ENCODE data around the gene ZNF750.

Gene ZNF750

DNA sequence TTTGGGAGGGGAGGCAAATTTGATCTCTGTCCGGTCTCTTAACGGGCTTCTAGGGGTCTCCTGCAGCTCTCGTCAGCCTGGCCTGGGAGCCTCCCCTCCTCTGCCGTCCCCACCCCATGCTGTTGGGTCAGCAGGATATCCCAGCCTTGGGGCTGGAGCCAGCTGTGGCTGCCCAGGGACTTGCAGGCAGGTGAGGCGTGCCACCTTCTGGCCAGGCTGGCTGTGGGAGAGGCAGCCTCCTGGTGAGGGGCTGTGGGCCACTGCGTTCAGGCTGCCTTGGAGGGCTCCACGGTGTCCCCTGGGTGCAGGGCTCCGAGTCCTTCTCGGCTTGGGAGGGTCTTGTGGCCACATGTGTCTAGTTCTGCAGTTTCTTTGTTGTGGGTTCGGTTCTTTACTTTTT lies 53.4 kb downstream of the ZNF750 start:
- TF ChIP-seq GATA3 (IDR thresholded peaks at IDR 0.05; ENCODE audit: low read depth, low read length) (no peak), GATA2 (IDR thresholded peaks at IDR 0.05; ENCODE audit: low read depth, low read length) (no peak)

DNA sequence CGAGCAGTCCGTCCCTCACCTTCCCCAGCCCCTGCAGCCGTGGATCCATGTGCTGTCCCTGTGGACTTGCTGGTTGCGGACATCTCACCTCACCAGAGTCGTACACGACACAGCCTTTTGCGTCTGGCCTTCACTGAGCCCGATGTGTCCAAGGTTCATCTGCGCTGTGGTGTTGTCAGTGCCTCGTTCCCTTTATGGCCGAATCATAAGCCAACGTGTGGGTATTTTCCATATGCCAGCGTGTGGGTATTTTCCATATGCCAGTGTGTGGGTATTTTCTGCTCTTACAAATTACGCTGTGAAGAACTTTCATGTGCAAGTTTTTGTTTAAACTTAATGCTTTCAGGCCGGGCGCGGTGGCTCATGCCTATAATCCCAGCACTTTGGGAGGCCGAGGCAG lies 56.3 kb downstream of the ZNF750 start:
- TF ChIP-seq GATA2 (IDR thresholded peaks at IDR 0.05; ENCODE audit: low read depth, low read length) (no peak), GATA3 (IDR thresholded peaks at IDR 0.05; ENCODE audit: low read depth, low read length) (no peak)

DNA sequence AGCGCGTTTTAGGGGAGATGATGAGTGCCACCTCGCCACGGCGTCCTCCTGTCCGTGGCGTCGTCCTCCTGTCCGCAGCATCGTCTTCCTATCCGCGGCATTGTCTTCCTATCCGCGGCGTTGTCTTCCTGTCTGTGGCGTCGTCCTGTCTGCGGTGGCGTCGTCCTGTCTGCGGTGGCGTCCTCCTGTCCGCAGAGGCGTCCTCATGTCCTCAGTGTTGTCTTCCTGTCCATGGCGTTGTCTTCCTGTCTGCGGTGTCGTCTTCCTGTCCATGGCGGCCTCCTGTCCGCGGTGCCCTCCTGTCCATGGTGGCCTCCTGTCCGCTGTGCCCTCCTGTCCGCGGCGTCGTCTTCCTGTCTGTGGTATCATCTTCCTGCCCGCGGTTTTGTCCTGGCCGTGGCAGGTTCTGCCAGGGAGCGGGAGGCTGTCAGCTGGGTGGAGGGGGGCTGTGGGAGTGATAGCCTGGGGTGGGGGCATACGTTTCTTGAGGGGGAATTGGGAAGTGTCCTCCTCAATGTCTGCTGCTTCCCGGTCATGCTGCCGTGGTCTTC lies 57.1 kb downstream of the ZNF750 start:
- TF ChIP-seq GATA3 (IDR thresholded peaks at IDR 0.05; ENCODE audit: low read depth, low read length) (no peak), GATA2 (IDR thresholded peaks at IDR 0.05; ENCODE audit: low read depth, low read length) (no peak)

DNA sequence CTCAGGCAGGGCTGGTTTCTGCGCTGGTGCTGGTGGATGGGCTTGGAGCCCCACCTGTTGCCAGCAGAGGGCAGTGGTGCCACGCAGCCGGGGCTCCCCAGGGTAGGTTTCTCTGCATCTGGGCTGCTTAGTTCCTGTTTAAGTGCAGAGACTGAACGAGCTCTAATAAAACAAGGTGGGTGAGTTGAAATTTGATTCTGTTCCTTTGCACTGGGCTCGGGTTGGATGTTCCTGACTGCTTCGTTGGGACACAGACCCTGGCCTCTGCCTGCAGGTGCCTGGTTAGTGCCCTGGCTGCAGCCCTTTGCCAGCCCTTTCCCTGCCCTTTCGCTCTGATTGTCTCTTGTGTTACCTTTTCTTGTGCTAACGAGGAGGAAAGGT lies 57.9 kb downstream of the ZNF750 start:
- TF ChIP-seq GATA3 (IDR thresholded peaks at IDR 0.05; ENCODE audit: low read depth, low read length) (no peak), GATA2 (IDR thresholded peaks at IDR 0.05; ENCODE audit: low read depth, low read length) (no peak)

DNA sequence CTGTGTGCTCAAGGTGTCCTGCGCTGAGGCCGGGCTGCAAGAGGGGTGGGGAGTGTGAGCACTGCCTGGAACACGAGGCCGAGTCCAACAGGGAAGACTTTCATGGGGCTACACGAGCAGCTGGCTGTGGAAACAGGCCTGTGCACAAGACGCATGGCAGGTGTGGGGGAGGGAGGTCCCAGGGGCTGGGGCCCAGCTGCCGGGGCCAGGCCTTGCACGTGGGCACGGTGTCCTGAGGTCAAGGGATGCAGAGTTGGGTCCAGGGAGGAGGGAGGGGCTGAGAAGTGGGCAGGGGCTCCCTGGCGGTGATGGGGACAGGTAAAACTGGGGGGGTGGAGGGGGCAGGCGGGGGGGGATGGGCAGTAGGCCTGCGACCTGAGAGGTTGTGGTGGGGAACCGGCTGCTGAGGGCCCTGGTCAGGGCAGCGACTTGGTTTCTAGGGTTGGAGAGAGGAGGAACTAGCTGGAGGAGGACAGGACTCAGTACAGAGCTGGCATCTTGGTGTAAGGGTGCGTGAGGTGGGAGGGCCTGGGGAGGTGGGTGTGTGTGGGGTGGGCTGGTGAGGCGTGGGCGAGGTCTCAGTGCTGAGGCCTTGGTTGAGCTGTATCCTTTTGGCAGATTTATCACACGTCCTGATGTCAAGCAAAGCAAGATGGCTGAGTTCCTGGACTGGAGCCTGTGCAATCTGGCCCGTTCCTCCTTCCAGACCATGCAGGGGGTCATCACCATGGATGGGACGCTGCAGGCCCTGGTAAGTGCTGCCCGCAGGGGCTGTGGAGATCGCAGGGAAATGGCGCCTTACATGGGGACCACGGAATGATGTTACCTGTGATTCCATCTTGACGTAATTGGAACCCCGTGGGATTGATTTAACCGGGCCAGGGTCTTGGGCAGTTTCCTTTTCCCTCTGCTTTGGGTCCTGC lies 58.6 kb downstream of the ZNF750 start:
- TF ChIP-seq GATA2 (IDR thresholded peaks at IDR 0.05; ENCODE audit: low read depth, low read length) = no peak
- TF ChIP-seq GATA3 (IDR thresholded peaks at IDR 0.05; ENCODE audit: low read depth, low read length) = no peak

DNA sequence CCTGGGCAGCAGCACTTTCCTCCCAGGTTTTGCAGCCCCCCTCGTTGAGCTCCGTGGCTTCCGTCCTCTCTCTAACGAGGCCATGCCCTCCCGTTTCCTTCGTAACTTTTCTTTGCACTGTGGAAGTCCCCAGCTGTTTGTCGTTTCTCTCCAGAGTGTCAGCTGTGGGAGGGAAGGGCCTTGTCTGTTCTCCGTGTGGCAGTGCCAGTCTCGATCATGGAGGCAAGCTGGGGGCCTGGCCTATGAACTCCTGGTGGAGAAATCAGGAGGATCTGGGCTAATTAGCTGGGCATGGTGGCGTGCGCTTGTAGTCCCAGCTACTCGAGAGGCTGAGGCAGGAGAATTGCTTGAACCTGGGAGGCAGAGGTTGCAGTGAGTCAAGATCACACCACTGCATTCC lies 59.6 kb downstream of the ZNF750 start:
- no peak for TF ChIP-seq GATA3 (IDR thresholded peaks at IDR 0.05; ENCODE audit: low read depth, low read length)
- no peak for TF ChIP-seq GATA2 (IDR thresholded peaks at IDR 0.05; ENCODE audit: low read depth, low read length)

- no peak for TF ChIP-seq GATA2 (IDR thresholded peaks at IDR 0.05; ENCODE audit: low read depth, low read length)
- no peak for TF ChIP-seq GATA3 (IDR thresholded peaks at IDR 0.05; ENCODE audit: low read depth, low read length)
Measured at GRCh38 chr17:82779541-82779940, 60.3 kb downstream of the ZNF750 start.

Measured in SH-SY5Y (cell line).